HepG2 (cell line): ENCODE results near the gene THADA. TPM values are rescaled to one million over a fixed set of nuclear protein-coding genes. Genes with fewer than 3 reads are reported as not detected.

Source experiments
- KDM1A ChIP-seq: IDR thresholded peaks from 2 replicates; pipeline ENCODE4 v1.6.1; 2016; ENCODE audit warnings: missing compliant biosample characterization
- MAFG ChIP-seq: sonication (generic); formaldehyde crosslinking; IDR thresholded peaks from 2 replicates; pipeline ENCODE4 v1.5.1; 2020; ENCODE audit warnings: mild to moderate bottlenecking, missing genetic modification reagents
- TOPORS ChIP-seq: sonication (generic); formaldehyde crosslinking; IDR thresholded peaks from 2 replicates; pipeline ENCODE4 v1.8.0; 2023; ENCODE audit warnings: mild to moderate bottlenecking, missing genetic modification reagents
- ZNF703 ChIP-seq: sonication (generic); formaldehyde crosslinking; IDR thresholded peaks from 2 replicates; pipeline ENCODE4 v1.5.1; 2020; ENCODE audit warnings: missing genetic modification reagents, mild to moderate bottlenecking, moderate library complexity, borderline replicate concordance
- polyA plus RNA-seq, 8 experiments: library from polyadenylated mRNA; depleted of rRNA in 3 of 8; stranded (reverse) in 7 of 8; unstranded in 1 of 8; fragments of >200 nt; fragmentation: Illumina TruSeq in 4 of 8; extraction: Trizol in 4 of 8; gene quantifications; 2 replicates each; pipeline versions ENCODE4 v1.2.1 to v1.2.3, GENCODE V29; 2011 to 2016; ENCODE audit warnings: low read depth in 4 of 8, missing spikeins in 1 of 8, mixed read lengths in 1 of 8; ENCODE audit not compliant: insufficient read depth in 1 of 8
- total RNA-seq, 5 experiments: library from RNA; depleted of rRNA; stranded (reverse); fragments of >200 nt; fragmentation: Illumina TruSeq; extraction: Trizol; gene quantifications; 2 replicates each; pipeline ENCODE4 v1.2.3, GENCODE V29; 2016; ENCODE audit warnings: low read depth in 1 of 5
- TF ChIP-seq, protein P1 (sequence below): sonication (generic); formaldehyde crosslinking; IDR thresholded peaks from 2 replicates; pipeline ENCODE4 v1.8.0; 2023; ENCODE audit warnings: mild to moderate bottlenecking, missing genetic modification reagents
- TF ChIP-seq, protein P2 (sequence below): sonication (generic); formaldehyde crosslinking; IDR thresholded peaks from 2 replicates; pipeline ENCODE4 v1.4.0; 2020; ENCODE audit warnings: missing genetic modification reagents, borderline replicate concordance
- TF ChIP-seq, protein P3 (sequence below): sonication (generic); formaldehyde crosslinking; IDR thresholded peaks from 2 replicates; pipeline ENCODE4 v1.5.0; 2020; ENCODE audit warnings: mild to moderate bottlenecking, missing genetic modification reagents
- TF ChIP-seq, protein P4 (sequence below): sonication (generic); formaldehyde crosslinking; IDR thresholded peaks from 2 replicates; pipeline ENCODE4 v1.8.0; 2022; ENCODE audit warnings: mild to moderate bottlenecking, missing genetic modification reagents, moderate library complexity
- TF ChIP-seq, protein P5 (sequence below): IDR thresholded peaks from 2 replicates; pipeline ENCODE4 v1.6.1; 2016; ENCODE audit warnings: missing compliant biosample characterization, missing genetic modification reagents, borderline replicate concordance
- TF ChIP-seq, protein P6 (sequence below): IDR thresholded peaks from 2 replicates; pipeline ENCODE4 v1.6.1; 2016; ENCODE audit warnings: missing biosample characterization, missing genetic modification reagents, low read depth
- TF ChIP-seq, protein P7 (sequence below), 2 experiments: IDR thresholded peaks; 2 replicates each; pipeline ENCODE4 v1.6.1; 2011 to 2012; ENCODE audit warnings: low read length in 2 of 2, borderline replicate concordance in 1 of 2, low read depth in 1 of 2, mild to moderate bottlenecking in 1 of 2, moderate library complexity in 1 of 2

THADA gene
- total and polyA plus RNA-seq, 2 of the 13 experiments (the other 11 are each of a cell fraction or from before 2014, with no cell fraction given) = 12.7 to 21.7 TPM

DNA sequence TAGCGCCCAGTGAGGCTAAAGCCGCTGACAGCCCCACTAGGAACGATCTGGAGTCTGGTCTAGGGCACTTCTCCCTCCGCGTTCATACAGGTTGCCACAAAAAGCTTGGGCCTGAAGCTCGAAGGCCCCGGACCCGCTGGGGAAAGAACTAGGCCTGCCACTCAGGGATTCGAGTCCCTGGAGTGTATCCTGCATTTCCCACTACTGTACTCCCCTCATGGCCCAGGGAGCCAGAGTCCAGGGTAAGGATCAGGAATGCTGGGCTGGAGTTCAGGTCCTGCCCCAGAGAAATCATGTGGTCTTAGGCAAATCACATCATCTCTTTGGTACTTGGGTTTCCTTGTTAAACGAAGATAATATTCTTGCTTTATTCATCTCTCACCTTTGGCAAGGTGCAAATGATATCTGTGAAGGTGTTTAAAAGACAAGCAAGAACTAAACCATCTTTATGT is 368.0 kb downstream of the THADA start (continued):
- TF ChIP-seq, protein P1, sequence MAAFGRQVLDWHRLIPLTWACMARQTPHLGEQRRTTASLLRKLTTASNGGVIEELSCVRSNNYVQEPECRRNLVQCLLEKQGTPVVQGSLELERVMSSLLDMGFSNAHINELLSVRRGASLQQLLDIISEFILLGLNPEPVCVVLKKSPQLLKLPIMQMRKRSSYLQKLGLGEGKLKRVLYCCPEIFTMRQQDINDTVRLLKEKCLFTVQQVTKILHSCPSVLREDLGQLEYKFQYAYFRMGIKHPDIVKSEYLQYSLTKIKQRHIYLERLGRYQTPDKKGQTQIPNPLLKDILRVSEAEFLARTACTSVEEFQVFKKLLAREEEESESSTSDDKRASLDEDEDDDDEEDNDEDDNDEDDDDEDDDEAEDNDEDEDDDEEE (CRISPR knock-in tag) = 0 out of 2 replicates have a peak, but pooled peaks have one; percentile 11
- TF ChIP-seq TOPORS (CRISPR knock-in tag) (no peak), ZNF703 (CRISPR knock-in tag) (0 out of 2 replicates have a peak, but pooled peaks have one; percentile 22), KDM1A (CRISPR knock-in tag) (no peak), MAFG (CRISPR knock-in tag) (no peak)
- TF ChIP-seq, protein P2, sequence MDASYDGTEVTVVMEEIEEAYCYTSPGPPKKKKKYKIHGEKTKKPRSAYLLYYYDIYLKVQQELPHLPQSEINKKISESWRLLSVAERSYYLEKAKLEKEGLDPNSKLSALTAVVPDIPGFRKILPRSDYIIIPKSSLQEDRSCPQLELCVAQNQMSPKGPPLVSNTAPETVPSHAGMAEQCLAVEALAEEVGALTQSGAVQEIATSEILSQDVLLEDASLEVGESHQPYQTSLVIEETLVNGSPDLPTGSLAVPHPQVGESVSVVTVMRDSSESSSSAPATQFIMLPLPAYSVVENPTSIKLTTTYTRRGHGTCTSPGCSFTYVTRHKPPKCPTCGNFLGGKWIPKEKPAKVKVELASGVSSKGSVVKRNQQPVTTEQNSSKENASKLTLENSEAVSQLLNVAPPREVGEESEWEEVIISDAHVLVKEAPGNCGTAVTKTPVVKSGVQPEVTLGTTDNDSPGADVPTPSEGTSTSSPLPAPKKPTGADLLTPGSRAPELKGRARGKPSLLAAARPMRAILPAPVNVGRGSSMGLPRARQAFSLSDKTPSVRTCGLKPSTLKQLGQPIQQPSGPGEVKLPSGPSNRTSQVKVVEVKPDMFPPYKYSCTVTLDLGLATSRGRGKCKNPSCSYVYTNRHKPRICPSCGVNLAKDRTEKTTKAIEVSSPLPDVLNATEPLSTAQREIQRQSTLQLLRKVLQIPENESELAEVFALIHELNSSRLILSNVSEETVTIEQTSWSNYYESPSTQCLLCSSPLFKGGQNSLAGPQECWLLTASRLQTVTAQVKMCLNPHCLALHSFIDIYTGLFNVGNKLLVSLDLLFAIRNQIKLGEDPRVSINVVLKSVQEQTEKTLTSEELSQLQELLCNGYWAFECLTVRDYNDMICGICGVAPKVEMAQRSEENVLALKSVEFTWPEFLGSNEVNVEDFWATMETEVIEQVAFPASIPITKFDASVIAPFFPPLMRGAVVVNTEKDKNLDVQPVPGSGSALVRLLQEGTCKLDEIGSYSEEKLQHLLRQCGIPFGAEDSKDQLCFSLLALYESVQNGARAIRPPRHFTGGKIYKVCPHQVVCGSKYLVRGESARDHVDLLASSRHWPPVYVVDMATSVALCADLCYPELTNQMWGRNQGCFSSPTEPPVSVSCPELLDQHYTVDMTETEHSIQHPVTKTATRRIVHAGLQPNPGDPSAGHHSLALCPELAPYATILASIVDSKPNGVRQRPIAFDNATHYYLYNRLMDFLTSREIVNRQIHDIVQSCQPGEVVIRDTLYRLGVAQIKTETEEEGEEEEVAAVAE (CRISPR knock-in tag) = no peak
- TF ChIP-seq, protein P3, sequence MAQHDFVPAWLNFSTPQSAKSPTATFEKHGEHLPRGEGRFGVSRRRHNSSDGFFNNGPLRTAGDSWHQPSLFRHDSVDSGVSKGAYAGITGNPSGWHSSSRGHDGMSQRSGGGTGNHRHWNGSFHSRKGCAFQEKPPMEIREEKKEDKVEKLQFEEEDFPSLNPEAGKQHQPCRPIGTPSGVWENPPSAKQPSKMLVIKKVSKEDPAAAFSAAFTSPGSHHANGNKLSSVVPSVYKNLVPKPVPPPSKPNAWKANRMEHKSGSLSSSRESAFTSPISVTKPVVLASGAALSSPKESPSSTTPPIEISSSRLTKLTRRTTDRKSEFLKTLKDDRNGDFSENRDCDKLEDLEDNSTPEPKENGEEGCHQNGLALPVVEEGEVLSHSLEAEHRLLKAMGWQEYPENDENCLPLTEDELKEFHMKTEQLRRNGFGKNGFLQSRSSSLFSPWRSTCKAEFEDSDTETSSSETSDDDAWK (CRISPR knock-in tag) = no peak
- TF ChIP-seq, protein P4, sequence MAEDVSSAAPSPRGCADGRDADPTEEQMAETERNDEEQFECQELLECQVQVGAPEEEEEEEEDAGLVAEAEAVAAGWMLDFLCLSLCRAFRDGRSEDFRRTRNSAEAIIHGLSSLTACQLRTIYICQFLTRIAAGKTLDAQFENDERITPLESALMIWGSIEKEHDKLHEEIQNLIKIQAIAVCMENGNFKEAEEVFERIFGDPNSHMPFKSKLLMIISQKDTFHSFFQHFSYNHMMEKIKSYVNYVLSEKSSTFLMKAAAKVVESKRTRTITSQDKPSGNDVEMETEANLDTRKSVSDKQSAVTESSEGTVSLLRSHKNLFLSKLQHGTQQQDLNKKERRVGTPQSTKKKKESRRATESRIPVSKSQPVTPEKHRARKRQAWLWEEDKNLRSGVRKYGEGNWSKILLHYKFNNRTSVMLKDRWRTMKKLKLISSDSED = no peak
- TF ChIP-seq, protein P5, sequence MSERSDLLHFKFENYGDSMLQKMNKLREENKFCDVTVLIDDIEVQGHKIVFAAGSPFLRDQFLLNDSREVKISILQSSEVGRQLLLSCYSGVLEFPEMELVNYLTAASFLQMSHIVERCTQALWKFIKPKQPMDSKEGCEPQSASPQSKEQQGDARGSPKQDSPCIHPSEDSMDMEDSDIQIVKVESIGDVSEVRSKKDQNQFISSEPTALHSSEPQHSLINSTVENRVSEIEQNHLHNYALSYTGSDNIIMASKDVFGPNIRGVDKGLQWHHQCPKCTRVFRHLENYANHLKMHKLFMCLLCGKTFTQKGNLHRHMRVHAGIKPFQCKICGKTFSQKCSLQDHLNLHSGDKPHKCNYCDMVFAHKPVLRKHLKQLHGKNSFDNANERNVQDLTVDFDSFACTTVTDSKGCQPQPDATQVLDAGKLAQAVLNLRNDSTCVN (CRISPR knock-in tag) = no peak; the same call in 1 of the 2 replicates
- TF ChIP-seq, protein P6, sequence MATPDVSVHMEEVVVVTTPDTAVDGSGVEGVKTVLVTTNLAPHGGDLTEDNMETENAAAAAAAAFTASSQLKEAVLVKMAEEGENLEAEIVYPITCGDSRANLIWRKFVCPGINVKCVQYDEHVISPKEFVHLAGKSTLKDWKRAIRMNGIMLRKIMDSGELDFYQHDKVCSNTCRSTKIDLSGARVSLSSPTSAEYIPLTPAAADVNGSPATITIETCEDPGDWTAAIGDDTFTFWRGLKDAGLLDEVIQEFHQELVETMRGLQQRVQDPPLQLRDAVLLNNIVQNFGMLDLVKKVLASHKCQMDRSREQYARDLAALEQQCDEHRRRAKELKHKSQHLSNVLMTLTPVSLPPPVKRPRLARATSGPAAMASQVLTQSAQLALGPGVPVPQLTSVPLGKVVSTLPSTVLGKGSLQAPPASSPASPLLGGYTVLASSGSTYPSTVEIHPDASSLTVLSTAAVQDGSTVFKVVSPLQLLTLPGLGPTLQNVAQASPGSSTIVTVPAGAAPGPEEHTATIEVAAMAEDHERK (CRISPR knock-in tag) = no peak
- TF ChIP-seq, protein P7, sequence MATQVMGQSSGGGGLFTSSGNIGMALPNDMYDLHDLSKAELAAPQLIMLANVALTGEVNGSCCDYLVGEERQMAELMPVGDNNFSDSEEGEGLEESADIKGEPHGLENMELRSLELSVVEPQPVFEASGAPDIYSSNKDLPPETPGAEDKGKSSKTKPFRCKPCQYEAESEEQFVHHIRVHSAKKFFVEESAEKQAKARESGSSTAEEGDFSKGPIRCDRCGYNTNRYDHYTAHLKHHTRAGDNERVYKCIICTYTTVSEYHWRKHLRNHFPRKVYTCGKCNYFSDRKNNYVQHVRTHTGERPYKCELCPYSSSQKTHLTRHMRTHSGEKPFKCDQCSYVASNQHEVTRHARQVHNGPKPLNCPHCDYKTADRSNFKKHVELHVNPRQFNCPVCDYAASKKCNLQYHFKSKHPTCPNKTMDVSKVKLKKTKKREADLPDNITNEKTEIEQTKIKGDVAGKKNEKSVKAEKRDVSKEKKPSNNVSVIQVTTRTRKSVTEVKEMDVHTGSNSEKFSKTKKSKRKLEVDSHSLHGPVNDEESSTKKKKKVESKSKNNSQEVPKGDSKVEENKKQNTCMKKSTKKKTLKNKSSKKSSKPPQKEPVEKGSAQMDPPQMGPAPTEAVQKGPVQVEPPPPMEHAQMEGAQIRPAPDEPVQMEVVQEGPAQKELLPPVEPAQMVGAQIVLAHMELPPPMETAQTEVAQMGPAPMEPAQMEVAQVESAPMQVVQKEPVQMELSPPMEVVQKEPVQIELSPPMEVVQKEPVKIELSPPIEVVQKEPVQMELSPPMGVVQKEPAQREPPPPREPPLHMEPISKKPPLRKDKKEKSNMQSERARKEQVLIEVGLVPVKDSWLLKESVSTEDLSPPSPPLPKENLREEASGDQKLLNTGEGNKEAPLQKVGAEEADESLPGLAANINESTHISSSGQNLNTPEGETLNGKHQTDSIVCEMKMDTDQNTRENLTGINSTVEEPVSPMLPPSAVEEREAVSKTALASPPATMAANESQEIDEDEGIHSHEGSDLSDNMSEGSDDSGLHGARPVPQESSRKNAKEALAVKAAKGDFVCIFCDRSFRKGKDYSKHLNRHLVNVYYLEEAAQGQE (IDR thresholded peaks at IDR 0.05; ENCODE audit: borderline replicate concordance in 1 of 2, low read depth in 1 of 2, low read length in 2 of 2) = peak in 1 of 2 experiments; percentile 61; a peak in 2 of 4 replicates
